Measurements from ENCODE around the gene LRGUK. TPM values are rescaled to one million over a fixed set of nuclear protein-coding genes. Genes with fewer than 3 reads are reported as not detected.

LRGUK gene
- total RNA-seq, 1 experiment from 2014 or later = 1.9 TPM

DNA sequence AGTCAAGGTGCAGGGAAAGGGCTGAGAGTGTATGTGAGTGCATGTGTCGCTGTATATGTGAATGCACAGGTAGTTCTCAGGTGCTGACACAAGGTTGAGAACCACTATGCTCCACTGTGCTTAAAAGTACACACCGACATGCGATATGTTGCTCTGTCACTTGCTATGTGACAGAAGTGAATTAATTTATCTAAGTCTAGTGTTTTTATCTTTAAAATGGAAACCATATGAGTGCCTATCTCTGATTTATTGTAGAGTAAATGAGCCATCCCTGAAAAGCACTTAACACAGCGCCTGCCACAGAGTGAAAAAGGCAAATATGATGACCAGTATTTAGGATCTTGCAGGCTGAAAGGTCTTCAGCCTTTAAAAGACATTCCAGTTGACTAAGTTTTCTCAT is 184.7 kb downstream of the LRGUK start:
- H3K36me3 Mint-ChIP-seq = no peaks in the 10 kb centered on the region

DNA sequence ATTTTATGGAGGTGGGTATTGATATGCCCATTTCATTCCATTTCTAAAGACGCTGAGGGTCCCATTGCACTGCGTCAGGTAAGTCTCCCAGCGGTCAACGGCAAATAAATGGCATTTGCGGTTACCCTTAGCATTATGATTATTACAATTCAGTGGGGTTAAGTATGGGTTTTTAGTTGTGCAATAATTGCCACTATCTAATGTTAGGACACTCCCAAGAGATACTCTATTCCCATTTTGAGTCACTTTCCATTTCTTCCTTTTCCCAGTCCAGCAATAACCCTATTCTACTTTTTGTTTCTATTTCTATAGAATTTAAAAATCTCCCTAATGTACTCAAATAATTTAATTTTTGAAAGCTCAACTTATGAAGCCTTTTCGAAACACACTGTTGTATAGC is 185.6 kb downstream of the LRGUK start:
- DNase-seq (ENCODE audit: low spot score) (no peak), ATAC-seq (no peak)
- Mint-ChIP-seq H3K9me3 (no peaks in the 10 kb centered on the region), H3K27me3 (ENCODE audit: low read depth) (peaks cover 4% of the 10 kb centered on the region; the same call in 1 of the 2 replicates), H3K27ac (no peak overlapping the region), H3K4me1 (peaks cover 14% of the 10 kb centered on the region), H3K36me3 (no peaks in the 10 kb centered on the region), H3K4me3 (no peak overlapping the region)
- POLR2A ChIA-PET = no interaction called here
- TF ChIP-seq, protein P1, sequence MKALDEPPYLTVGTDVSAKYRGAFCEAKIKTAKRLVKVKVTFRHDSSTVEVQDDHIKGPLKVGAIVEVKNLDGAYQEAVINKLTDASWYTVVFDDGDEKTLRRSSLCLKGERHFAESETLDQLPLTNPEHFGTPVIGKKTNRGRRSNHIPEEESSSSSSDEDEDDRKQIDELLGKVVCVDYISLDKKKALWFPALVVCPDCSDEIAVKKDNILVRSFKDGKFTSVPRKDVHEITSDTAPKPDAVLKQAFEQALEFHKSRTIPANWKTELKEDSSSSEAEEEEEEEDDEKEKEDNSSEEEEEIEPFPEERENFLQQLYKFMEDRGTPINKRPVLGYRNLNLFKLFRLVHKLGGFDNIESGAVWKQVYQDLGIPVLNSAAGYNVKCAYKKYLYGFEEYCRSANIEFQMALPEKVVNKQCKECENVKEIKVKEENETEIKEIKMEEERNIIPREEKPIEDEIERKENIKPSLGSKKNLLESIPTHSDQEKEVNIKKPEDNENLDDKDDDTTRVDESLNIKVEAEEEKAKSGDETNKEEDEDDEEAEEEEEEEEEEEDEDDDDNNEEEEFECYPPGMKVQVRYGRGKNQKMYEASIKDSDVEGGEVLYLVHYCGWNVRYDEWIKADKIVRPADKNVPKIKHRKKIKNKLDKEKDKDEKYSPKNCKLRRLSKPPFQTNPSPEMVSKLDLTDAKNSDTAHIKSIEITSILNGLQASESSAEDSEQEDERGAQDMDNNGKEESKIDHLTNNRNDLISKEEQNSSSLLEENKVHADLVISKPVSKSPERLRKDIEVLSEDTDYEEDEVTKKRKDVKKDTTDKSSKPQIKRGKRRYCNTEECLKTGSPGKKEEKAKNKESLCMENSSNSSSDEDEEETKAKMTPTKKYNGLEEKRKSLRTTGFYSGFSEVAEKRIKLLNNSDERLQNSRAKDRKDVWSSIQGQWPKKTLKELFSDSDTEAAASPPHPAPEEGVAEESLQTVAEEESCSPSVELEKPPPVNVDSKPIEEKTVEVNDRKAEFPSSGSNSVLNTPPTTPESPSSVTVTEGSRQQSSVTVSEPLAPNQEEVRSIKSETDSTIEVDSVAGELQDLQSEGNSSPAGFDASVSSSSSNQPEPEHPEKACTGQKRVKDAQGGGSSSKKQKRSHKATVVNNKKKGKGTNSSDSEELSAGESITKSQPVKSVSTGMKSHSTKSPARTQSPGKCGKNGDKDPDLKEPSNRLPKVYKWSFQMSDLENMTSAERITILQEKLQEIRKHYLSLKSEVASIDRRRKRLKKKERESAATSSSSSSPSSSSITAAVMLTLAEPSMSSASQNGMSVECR (CRISPR knock-in tag; IDR thresholded peaks at IDR 0.05; ENCODE audit: borderline replicate concordance) = no peak
- TF ChIP-seq TP53 (CRISPR knock-in tag; IDR thresholded peaks at IDR 0.05) (no peak), NFATC4 (CRISPR knock-in tag; IDR thresholded peaks at IDR 0.05) (no peak), ELF4 (CRISPR knock-in tag; IDR thresholded peaks at IDR 0.05; ENCODE audit: low read depth) (no peak), ZNF416 (CRISPR knock-in tag; IDR thresholded peaks at IDR 0.05) (no peak), GTF2I (CRISPR knock-in tag; conservative IDR thresholded peaks at IDR 0.05) (no peak), NFE2L1 (CRISPR knock-in tag; IDR thresholded peaks at IDR 0.05) (no peak)
- TF ChIP-seq, protein P2, sequence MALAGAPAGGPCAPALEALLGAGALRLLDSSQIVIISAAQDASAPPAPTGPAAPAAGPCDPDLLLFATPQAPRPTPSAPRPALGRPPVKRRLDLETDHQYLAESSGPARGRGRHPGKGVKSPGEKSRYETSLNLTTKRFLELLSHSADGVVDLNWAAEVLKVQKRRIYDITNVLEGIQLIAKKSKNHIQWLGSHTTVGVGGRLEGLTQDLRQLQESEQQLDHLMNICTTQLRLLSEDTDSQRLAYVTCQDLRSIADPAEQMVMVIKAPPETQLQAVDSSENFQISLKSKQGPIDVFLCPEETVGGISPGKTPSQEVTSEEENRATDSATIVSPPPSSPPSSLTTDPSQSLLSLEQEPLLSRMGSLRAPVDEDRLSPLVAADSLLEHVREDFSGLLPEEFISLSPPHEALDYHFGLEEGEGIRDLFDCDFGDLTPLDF (CRISPR knock-in tag; IDR thresholded peaks at IDR 0.05) = no peak
- TF ChIP-seq, protein P3, sequence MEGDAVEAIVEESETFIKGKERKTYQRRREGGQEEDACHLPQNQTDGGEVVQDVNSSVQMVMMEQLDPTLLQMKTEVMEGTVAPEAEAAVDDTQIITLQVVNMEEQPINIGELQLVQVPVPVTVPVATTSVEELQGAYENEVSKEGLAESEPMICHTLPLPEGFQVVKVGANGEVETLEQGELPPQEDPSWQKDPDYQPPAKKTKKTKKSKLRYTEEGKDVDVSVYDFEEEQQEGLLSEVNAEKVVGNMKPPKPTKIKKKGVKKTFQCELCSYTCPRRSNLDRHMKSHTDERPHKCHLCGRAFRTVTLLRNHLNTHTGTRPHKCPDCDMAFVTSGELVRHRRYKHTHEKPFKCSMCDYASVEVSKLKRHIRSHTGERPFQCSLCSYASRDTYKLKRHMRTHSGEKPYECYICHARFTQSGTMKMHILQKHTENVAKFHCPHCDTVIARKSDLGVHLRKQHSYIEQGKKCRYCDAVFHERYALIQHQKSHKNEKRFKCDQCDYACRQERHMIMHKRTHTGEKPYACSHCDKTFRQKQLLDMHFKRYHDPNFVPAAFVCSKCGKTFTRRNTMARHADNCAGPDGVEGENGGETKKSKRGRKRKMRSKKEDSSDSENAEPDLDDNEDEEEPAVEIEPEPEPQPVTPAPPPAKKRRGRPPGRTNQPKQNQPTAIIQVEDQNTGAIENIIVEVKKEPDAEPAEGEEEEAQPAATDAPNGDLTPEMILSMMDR (IDR thresholded peaks at IDR 0.05) = no peak
- TF ChIP-seq, protein P4, sequence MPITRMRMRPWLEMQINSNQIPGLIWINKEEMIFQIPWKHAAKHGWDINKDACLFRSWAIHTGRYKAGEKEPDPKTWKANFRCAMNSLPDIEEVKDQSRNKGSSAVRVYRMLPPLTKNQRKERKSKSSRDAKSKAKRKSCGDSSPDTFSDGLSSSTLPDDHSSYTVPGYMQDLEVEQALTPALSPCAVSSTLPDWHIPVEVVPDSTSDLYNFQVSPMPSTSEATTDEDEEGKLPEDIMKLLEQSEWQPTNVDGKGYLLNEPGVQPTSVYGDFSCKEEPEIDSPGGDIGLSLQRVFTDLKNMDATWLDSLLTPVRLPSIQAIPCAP (CRISPR knock-in tag; IDR thresholded peaks at IDR 0.05) = no peak
- TF ChIP-seq, protein P5, sequence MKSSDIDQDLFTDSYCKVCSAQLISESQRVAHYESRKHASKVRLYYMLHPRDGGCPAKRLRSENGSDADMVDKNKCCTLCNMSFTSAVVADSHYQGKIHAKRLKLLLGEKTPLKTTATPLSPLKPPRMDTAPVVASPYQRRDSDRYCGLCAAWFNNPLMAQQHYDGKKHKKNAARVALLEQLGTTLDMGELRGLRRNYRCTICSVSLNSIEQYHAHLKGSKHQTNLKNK (CRISPR knock-in tag; IDR thresholded peaks at IDR 0.05) = no peak
- TF ChIP-seq, protein P6, sequence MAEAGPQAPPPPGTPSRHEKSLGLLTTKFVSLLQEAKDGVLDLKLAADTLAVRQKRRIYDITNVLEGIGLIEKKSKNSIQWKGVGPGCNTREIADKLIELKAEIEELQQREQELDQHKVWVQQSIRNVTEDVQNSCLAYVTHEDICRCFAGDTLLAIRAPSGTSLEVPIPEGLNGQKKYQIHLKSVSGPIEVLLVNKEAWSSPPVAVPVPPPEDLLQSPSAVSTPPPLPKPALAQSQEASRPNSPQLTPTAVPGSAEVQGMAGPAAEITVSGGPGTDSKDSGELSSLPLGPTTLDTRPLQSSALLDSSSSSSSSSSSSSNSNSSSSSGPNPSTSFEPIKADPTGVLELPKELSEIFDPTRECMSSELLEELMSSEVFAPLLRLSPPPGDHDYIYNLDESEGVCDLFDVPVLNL (CRISPR knock-in tag; IDR thresholded peaks at IDR 0.05; ENCODE audit: borderline replicate concordance, low read depth) = no peak
- CTCF ChIA-PET = interaction anchor here (1.6 kb wide), 1 partner anchor 14 kb away, joined by 4 read pairs; no protein-coding TSS in a partner anchor

More for the DNA sequence above, 184.7 kb downstream of the LRGUK start:
- H3K27me3 Mint-ChIP-seq (ENCODE audit: low read depth) = no peaks in the 10 kb centered on the region
- no peak overlapping the region for H3K4me3 Mint-ChIP-seq
- ChIA-PET POLR2A (no interaction called here), CTCF (no interaction called here)
- peaks cover 7% of the 10 kb centered on the region for H3K4me1 Mint-ChIP-seq
- no peak for TF ChIP-seq NFATC4 (CRISPR knock-in tag; IDR thresholded peaks at IDR 0.05)
- no peak for TF ChIP-seq MXD4 (CRISPR knock-in tag; IDR thresholded peaks at IDR 0.05; ENCODE audit: borderline replicate concordance)
- TF ChIP-seq, protein P7, sequence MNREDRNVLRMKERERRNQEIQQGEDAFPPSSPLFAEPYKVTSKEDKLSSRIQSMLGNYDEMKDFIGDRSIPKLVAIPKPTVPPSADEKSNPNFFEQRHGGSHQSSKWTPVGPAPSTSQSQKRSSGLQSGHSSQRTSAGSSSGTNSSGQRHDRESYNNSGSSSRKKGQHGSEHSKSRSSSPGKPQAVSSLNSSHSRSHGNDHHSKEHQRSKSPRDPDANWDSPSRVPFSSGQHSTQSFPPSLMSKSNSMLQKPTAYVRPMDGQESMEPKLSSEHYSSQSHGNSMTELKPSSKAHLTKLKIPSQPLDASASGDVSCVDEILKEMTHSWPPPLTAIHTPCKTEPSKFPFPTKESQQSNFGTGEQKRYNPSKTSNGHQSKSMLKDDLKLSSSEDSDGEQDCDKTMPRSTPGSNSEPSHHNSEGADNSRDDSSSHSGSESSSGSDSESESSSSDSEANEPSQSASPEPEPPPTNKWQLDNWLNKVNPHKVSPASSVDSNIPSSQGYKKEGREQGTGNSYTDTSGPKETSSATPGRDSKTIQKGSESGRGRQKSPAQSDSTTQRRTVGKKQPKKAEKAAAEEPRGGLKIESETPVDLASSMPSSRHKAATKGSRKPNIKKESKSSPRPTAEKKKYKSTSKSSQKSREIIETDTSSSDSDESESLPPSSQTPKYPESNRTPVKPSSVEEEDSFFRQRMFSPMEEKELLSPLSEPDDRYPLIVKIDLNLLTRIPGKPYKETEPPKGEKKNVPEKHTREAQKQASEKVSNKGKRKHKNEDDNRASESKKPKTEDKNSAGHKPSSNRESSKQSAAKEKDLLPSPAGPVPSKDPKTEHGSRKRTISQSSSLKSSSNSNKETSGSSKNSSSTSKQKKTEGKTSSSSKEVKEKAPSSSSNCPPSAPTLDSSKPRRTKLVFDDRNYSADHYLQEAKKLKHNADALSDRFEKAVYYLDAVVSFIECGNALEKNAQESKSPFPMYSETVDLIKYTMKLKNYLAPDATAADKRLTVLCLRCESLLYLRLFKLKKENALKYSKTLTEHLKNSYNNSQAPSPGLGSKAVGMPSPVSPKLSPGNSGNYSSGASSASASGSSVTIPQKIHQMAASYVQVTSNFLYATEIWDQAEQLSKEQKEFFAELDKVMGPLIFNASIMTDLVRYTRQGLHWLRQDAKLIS (CRISPR knock-in tag; IDR thresholded peaks at IDR 0.05; ENCODE audit: borderline replicate concordance) = no peak
- TF ChIP-seq, protein P8, sequence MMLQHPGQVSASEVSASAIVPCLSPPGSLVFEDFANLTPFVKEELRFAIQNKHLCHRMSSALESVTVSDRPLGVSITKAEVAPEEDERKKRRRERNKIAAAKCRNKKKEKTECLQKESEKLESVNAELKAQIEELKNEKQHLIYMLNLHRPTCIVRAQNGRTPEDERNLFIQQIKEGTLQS (CRISPR knock-in tag; conservative IDR thresholded peaks at IDR 0.05) = no peak
- H3K27ac Mint-ChIP-seq = no peak overlapping the region
- no peaks in the 10 kb centered on the region for H3K9me3 Mint-ChIP-seq
- ATAC-seq = no peak
- no peak for DNase-seq (ENCODE audit: low spot score)
